Measurements from ENCODE around the gene PROKR1. TPM values are rescaled to one million over a fixed set of nuclear protein-coding genes. Genes with fewer than 3 reads are reported as not detected.

The PROKR1 gene
- total RNA-seq, 1 experiment from 2014 or later = not detected

GRCh38 chr2:68663371-68664156 is 20.2 kb downstream of the PROKR1 start:
- no peak for DNase-seq (ENCODE audit: low read depth, low spot score)
- ChIA-PET POLR2A (no interaction called here), CTCF (no interaction called here), RAD21 (ENCODE audit: low non-redundant PET in 1 of 2, low total read pairs in 2 of 2, uncharacterized antibody in 2 of 2, unreplicated experiment in 2 of 2) (no interaction called here)
- no peaks in the 10 kb centered on the region for H3K36me3 ChIP-seq (ENCODE audit: control insufficient read depth in 1 of 2, insufficient read depth in 2 of 2, low read length in 2 of 2)
- H3K4me1 ChIP-seq (ENCODE audit: control insufficient read depth in 1 of 2, insufficient read depth in 2 of 2, low read length in 2 of 2) = no peaks in the 10 kb centered on the region
- H2AFZ ChIP-seq (ENCODE audit: low read depth, low read length, poor library complexity, severe bottlenecking) = no peak overlapping the region
- no peak overlapping the region for H3K4me2 ChIP-seq (ENCODE audit: low read length)
- H3K9me3 ChIP-seq (ENCODE audit: control insufficient read depth in 1 of 2, insufficient read depth in 1 of 2, low read depth in 1 of 2, low read length in 2 of 2) = no peaks in the 10 kb centered on the region
- no peak for ATAC-seq
- H3K4me3 ChIP-seq (replicated peaks in 1 of 2; ENCODE audit: low read depth in 1 of 2, low read length in 2 of 2) = no peak overlapping the region
- no peak overlapping the region for H3K9ac ChIP-seq (ENCODE audit: low read length)
- H3K27me3 ChIP-seq (ENCODE audit: insufficient read depth, low read length) = peaks cover 3% of the 10 kb centered on the region; the same call in 1 of the 2 replicates
- no peak for TF ChIP-seq EZH2 (IDR thresholded peaks at IDR 0.05)
- TF ChIP-seq YY1 (IDR thresholded peaks at IDR 0.05; ENCODE audit: extremely low read depth, insufficient replicate concordance, low read depth, low read length) = no peak
- no peak for TF ChIP-seq ATF3 (IDR thresholded peaks at IDR 0.05)
- no peak for TF ChIP-seq CEBPB (IDR thresholded peaks at IDR 0.05; ENCODE audit: low read depth)
- no peak for TF ChIP-seq SP1 (IDR thresholded peaks at IDR 0.05; ENCODE audit: low read depth)
- no peak for TF ChIP-seq EZH2phosphoT487 (IDR thresholded peaks at IDR 0.05; ENCODE audit: borderline replicate concordance)
- TF ChIP-seq MAX (IDR thresholded peaks at IDR 0.05) = no peak
- TF ChIP-seq POLR2A (IDR thresholded peaks at IDR 0.05; ENCODE audit: borderline replicate concordance, extremely low read depth, insufficient read depth, insufficient read length) = no peak
- no peak for TF ChIP-seq TCF7L2 (IDR thresholded peaks at IDR 0.05; ENCODE audit: borderline replicate concordance, extremely low read depth, insufficient read depth, insufficient read length)
- TF ChIP-seq CTCF (IDR thresholded peaks at IDR 0.05 in 2 of 3, conservative IDR thresholded peaks at IDR 0.05 in 1 of 3; ENCODE audit: borderline replicate concordance in 1 of 3, insufficient read depth in 1 of 3, low read depth in 2 of 3, low read length in 2 of 3) = no peak
- TF ChIP-seq EGR1 (IDR thresholded peaks at IDR 0.05; ENCODE audit: low read depth) = no peak
- no peak for TF ChIP-seq SRF (IDR thresholded peaks at IDR 0.05; ENCODE audit: low read depth)
- no peak for TF ChIP-seq FOSL1 (IDR thresholded peaks at IDR 0.05; ENCODE audit: low read depth)
- no peak for TF ChIP-seq ELF1 (IDR thresholded peaks at IDR 0.05; ENCODE audit: borderline replicate concordance, low read depth)
- TF ChIP-seq ZNF274 (IDR thresholded peaks at IDR 0.05; ENCODE audit: low read depth, low read length) = no peak
- TF ChIP-seq RAD21 (IDR thresholded peaks at IDR 0.05; ENCODE audit: low read depth) = no peak
- TF ChIP-seq CBX3 (IDR thresholded peaks at IDR 0.05; ENCODE audit: low read depth) = no peak
- TF ChIP-seq ZFX (IDR thresholded peaks at IDR 0.05) = no peak
- no peak overlapping the region for H3K27ac ChIP-seq (ENCODE audit: low read depth, low read length)
- H4K20me1 ChIP-seq (ENCODE audit: insufficient read depth) = no peaks in the 10 kb centered on the region
- no TSS peak for BruUV-seq (replicated peaks)
- no peaks in the 10 kb centered on the region for H3K9me2 ChIP-seq (ENCODE audit: insufficient read depth)
- no peaks in the 10 kb centered on the region for H3K79me2 ChIP-seq (ENCODE audit: insufficient read depth, low read length)
- intact Hi-C loops (cut with micrococcal nuclease) = no loop called here

All from HCT116 (cell line).